ENCODE measurements around the gene LIN7C.
"Not testable (repeated sequence)": the region's sequence is repeated elsewhere in the genome, so short reads cannot be mapped to it uniquely, and the experiment has no call there.

The LIN7C gene

GRCh38 chr11:27468995-27469695 lies 37.4 kb downstream of the LIN7C start:
- no peak for DNase-seq (ENCODE audit: low spot score)

DNA sequence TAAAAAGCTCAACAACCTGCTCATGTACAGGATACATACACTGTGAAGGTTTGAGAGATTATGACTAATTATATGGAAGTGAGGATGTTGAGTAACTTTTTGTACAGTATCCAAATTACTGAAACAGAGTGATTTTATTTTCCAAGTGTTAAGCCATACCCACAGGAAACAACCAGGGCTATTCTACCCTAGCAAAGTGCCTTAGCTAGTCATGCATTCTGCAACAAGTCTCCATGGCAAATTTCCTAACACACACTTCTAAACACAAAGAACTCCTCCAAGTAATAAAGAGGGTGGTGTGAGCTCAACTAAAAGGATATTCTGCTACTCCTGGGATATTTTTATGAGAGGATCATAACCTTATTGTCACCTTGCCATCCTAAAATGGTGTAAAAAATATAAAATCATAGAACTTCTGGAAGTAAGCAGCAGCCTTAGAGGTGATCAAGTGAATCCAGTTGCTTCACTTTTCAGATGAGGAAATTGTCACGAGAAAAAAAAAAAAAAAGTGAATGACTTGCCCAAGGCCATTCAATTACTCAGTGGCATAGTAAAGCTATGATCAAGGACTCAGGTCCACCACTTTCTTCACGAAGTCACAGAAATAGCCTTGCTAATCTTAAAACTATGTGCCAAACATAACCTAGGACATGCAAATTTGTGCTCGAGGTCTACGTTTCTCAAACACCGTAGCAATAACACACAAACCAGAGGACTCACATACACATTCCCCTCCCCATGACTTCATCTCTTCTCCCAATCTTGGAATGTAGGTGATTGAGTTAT lies 38.2 kb downstream of the LIN7C start:
- DNase-seq (ENCODE audit: low spot score): no peak

GRCh38 chr11:27467181-27467913 lies 39.2 kb downstream of the LIN7C start:
- DNase-seq (ENCODE audit: low spot score): no peak

DNA sequence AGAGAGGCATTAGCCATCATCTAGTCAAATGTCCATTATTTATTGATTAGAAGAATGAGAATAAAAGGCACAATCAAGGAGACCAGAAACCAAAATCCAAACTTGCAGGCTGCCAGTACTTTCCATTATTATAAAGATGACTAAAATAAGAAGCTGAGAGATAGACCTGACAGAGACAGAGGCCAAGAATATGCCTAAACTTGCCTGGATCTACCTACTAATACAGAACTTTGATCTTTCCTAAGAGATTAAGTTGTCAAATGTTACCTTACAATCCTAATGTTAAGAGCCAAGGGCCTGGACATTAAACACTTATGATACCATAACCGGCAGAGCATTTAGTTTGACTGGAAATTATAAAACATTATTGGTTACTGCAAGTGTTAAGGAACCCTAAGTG lies 40.2 kb downstream of the LIN7C start:
- no peak for DNase-seq (ENCODE audit: low spot score)

DNA sequence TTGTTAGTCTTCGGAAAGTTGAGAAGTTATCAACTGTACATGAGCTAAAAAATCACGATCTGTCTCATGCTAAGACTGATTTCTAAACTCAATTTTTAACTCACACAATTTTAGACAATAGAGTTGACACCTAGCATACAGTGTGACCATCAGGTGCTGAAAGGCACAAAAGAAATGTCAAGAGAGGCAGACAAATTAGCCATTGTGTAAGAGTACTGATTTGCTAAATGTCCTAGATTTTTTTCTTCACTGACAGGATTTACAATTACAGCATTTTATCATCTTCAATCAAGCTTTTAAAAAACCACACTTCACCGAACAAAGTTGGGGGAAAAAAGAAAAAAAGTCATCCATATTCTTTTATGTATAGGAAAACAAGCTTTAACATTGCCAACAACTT lies 40.9 kb downstream of the LIN7C start:
- DNase-seq (ENCODE audit: low spot score): no peak

DNA sequence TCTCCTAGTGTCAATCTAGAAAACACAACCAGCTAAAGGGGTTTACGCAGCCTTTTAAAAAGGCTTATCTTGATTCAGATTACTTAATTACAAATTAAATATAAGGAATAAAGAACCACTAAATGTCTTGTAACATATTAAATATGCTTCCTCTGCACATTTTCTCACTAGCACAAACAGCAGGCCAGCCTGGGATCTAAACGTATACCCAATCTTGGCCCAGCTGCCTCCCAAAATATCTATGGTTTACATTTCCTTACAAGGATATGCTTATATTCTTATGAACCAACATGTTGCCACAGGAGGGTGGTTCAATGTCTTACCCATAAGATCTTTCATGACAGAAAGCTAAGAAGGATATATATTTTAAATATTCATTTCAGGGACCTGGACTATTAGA lies 41.7 kb downstream of the LIN7C start:
- no peak for DNase-seq (ENCODE audit: low spot score)

DNA sequence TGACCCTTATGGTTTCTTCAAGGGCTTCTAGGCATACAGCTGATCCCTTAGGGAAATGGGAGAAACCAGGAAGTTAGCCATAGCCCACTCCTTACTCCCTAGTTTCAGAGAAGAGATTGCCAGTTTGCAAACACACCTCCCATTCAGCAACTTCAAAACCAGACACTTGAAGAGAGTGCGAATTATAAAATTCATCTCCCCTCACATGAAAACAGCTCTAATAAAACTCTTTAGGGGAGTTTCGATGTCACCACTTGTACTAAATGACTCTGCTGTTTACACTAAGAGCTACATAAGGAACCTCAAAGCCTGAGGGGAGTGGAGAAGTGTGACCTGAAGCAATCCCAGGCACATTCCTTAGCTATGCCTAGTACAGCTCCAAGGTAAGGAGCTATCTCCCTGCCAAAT lies 42.3 kb downstream of the LIN7C start:
- no peak for DNase-seq (ENCODE audit: low spot score)

DNA sequence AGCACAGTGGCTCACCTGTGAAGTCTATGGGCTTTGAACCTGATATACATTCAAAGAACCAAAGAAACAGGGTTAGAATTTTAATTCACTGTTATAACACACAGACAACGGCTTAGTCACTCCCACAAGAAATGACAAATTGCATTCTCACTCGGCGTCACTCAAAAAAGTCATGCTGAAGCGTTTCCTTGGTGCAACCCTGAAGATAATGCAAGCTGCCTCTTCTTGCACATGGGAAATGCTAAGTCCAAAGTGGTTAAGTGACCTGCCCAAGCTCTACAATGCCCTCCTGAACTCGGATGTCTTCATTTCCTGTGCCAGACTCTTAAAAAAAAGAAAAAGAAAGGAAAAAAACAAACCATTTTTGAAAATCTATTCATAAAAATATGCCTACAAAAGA lies 44.0 kb downstream of the LIN7C start:
- no peak for DNase-seq (ENCODE audit: low spot score)

- no peak for DNase-seq (ENCODE audit: low spot score)
Observed at GRCh38 chr11:27460158-27460978, 46.2 kb downstream of the LIN7C start.

- DNase-seq (ENCODE audit: low spot score): no peak
Observed at GRCh38 chr11:27459191-27459590, 47.4 kb downstream of the LIN7C start.

GRCh38 chr11:27458182-27458581 lies 48.4 kb downstream of the LIN7C start:
- no peak for DNase-seq (ENCODE audit: low spot score)

DNA sequence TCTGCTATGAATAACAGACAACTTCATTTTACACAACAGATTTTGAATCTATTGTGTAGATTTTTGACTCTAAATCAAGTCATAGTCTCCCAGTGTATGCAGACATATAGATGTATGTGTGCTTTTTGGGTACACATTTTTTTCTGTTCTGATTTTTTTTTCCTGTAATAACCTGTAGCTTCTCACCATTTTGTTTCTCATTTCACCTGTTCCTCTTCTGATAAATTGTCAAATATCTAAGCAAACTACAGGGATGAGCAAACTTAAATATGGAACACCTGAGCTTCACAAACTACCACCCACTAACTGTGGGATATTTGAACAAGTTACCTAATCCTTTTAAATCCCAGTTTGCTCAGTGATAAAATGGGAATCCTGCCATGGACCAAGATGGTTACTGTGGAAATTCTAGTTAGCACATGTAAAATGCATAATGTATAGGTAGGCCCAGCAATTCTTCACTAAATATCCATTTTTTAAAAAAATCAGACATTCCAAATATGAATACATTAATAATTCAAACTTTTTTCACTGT lies 49.7 kb downstream of the LIN7C start:
- DNase-seq (ENCODE audit: low spot score): no peak

DNA sequence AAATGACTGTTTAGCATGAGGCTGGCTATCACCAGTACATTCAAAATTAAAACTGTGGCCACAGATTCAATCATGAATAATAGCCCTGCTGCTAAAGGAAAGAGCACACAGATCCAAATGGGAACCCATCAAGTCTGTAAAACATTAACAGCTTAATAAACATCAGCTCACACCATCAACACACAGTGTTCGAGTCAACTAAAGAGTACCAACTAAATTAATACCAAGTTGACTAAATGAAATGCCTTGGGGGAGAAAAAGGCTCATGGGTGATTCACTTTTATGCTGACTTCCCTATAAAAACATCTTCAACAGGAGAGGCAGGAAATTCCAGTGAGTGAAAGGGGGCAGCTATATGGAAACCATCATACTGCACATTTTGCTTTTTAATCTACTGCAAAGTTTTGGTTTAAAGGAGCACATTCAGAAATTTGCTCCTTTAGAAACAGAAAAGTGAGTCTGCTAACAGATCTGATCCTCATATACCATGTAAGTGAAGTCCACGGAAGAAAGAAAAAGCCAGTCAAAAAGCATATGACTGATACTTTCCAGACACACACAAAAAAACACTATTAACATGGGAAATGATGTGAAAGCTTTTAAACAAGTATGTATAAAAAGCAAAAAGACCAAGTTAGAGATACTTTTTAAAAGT lies 50.3 kb downstream of the LIN7C start:
- no peak for DNase-seq (ENCODE audit: low spot score)

GRCh38 chr11:27455667-27456066 lies 50.9 kb downstream of the LIN7C start:
- no peak for DNase-seq (ENCODE audit: low spot score)

DNA sequence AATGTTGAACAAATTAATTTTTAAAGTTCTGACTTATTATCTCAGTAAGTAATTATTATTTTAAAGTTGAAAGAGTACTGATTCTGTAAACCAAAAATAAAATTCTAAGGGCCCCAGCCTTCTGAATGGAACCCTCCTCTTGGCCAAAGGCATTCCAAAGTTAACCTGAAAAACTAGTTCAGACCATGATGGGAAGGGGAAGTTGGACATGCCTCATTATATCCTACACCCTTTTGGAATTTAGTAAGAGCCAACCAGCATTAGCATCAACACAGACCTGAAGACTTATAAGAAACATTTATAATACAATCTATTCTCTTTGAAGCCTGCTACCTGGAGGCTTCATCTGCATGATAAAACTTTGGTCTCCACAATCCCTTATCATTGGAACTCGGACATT lies 52.9 kb downstream of the LIN7C start:
- DNase-seq (ENCODE audit: low spot score): no peak

DNA sequence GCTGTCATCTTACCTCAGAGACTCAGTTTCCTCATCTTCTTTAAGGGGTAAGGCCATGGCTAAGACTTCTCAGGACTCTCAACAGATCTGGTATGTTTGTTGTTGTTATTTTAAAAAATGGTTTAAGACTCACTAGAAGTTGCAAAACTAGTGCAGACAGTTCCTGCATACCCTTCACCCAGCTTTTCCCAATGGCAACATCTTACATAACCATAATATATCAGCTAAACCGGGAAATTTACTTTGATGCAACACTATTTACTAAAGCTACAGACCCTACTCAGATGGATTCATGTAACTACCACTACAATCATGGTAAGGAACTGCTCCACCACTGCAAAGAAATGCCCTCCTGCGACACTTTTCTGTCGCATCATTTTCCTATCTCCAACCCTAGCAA lies 54.4 kb downstream of the LIN7C start:
- no peak for DNase-seq (ENCODE audit: low spot score)

GRCh38 chr11:27451244-27451965 lies 55.2 kb downstream of the LIN7C start:
- DNase-seq (ENCODE audit: low spot score): no peak

GRCh38 chr11:27448184-27448540 lies 58.4 kb downstream of the LIN7C start:
- not testable (repeated sequence) for DNase-seq (ENCODE audit: low spot score)

DNA sequence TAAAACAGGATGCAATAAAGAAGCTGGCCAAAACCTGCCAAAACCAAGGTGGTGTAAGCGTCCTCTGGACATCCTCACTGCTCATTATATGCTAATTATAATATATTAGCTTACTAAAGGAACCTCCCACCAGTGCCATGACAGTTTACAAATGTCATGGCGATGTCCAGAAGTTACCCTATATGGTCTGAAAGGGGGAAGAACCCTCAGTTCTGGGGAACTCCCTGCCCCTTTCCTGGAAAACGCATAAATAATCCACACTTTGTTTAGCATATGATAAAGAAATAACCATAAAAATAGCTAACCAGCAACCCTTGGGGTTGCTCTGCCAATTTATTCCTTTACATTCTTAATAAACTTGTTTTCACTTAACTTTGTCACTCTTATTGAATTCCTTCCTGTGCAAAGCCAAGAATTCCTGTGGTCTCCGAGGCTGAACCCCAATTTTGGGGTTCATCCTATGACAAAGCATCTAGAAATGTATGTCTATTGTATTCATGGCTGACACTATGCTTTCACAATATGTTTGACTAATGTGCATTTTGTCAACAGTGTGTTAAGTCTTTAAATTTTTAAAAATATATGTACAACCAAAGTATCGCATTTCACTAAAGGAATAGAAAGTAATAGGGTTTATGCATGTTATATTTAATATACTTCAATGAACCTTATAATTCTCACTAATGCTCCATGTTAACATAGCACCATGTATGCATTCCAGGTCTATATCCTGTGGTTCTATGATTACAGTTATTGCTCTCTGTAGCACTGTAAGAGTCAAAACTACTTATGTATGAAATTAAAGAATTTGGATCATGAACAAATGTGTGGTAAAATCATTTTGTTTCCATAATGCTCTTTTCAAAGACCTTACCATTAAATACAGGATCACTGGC lies 59.0 kb downstream of the LIN7C start:
- DNase-seq (ENCODE audit: low spot score): no peak

DNA sequence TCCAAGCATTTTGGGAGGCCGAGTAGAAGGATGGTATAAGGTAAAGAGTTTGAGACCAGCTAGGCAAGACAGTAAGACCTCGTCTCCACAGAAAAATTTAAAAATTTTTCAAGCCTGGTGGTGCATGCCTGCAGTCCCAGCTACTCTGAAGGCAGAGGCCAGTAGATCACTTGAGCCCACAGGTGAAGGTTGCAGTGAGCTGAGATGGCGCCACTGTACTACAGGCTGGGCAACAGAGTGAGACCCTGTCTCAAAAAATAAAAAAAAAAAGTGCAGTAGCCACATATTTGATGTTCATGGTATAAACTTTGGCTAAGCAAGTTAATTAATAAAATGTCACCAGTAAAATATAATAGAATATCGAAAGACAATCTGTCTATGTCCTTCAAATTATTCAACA lies 60.9 kb downstream of the LIN7C start:
- DNase-seq (ENCODE audit: low spot score): no peak

All from hematopoietic multipotent progenitor cell treated with erythropoietin and hydrocortisone succinate and interleukin-3 and kit ligand, for 15 days (in vitro differentiated cells).